T-helper 2 cell treated with Interferon-gamma antibody and Interleukin-4, amounts not matched to agents 100 ng/mL and 5 ng/mL, for 36 hours (primary cell): Measurements from ENCODE around the gene OR56A1. TPM values are rescaled to one million over a fixed set of nuclear protein-coding genes. Genes with fewer than 3 reads are reported as not detected.
"Not testable (repeated sequence)": the region's sequence is repeated elsewhere in the genome, so short reads cannot be mapped to it uniquely, and the experiment has no call there.

ENCODE experiments used
- intact Hi-C: fragments of 100-400 bp; cut with micrococcal nuclease; formaldehyde crosslinking; loops from one replicate; pipeline ENCODE4 v1.15.1; 2023
- total RNA-seq: library from RNA; stranded (reverse); gene quantifications from 2 replicates; pipeline ENCODE4 v1.2.3, GENCODE V29; 2022

OR56A1 gene
- not detected in 2 replicates for total RNA-seq

- intact Hi-C loops, result no loop called here
These were observed at the start of gene OR56A1 for GRCh38 chr11:6030708-6031405. Gene OR56A1 (minus strand): TSS chr11:6030758. CDS start chr11:6027692, 3,066 bp downstream.

GRCh38 chr11:6079463-6079862 lies 48.9 kb upstream of the OR56A1 start:
- intact Hi-C loops, result no loop called here

- intact Hi-C loops, result no loop called here
These were observed 47.2 kb upstream of the OR56A1 start for GRCh38 chr11:6077723-6078122.

- intact Hi-C loops, result not testable (repeated sequence)
These were observed 45.9 kb upstream of the OR56A1 start for GRCh38 chr11:6076443-6076842.

- intact Hi-C loops, result no loop called here
These were observed 36.9 kb upstream of the OR56A1 start for GRCh38 chr11:6067502-6067901.

- intact Hi-C loops, result no loop called here
These were observed 32.3 kb upstream of the OR56A1 start for GRCh38 chr11:6062691-6063358.

GRCh38 chr11:6061475-6061874 lies 30.9 kb upstream of the OR56A1 start:
- intact Hi-C loops, result no loop called here

GRCh38 chr11:6057452-6057851 lies 26.9 kb upstream of the OR56A1 start:
- intact Hi-C loops, result no loop called here

- intact Hi-C loops, result no loop called here
These were observed 25.0 kb upstream of the OR56A1 start for GRCh38 chr11:6055569-6055968.

GRCh38 chr11:6052374-6052773 lies 21.8 kb upstream of the OR56A1 start:
- intact Hi-C loops, result no loop called here

GRCh38 chr11:6040874-6041273 lies 10.3 kb upstream of the OR56A1 start:
- intact Hi-C loops, result no loop called here

- intact Hi-C loops, result loop anchor here (10.0 kb wide), 1 partner anchor 287 kb away; no protein-coding TSS in a partner anchor
These were observed 3.1 kb downstream of the OR56A1 start for GRCh38 chr11:6027501-6027900.

- intact Hi-C loops, result loop anchor here (10.0 kb wide), 1 partner anchor 290 kb away; no protein-coding TSS in a partner anchor
These were observed 5.5 kb downstream of the OR56A1 start for GRCh38 chr11:6025056-6025455.

- intact Hi-C loops, result loop anchor here (2.0 to 10.0 kb wide), 3 partner anchors 292 to 340 kb away; no protein-coding TSS in a partner anchor
These were observed 7.6 kb downstream of the OR56A1 start for GRCh38 chr11:6022956-6023355.

GRCh38 chr11:6013042-6013441 lies 17.5 kb downstream of the OR56A1 start:
- intact Hi-C loops, result no loop called here

GRCh38 chr11:6012035-6012668 lies 18.4 kb downstream of the OR56A1 start:
- intact Hi-C loops, result no loop called here

- intact Hi-C loops, result no loop called here
These were observed 23.7 kb downstream of the OR56A1 start, which contains the start of gene OR56A4 for GRCh38 chr11:6006846-6007245. Gene OR56A4 (minus strand): TSS chr11:6006946. CDS start chr11:6002992, 3,954 bp downstream.

- intact Hi-C loops, result no loop called here
These were observed 24.2 kb downstream of the OR56A1 start for GRCh38 chr11:6006395-6006794.

GRCh38 chr11:6002202-6002699 lies 28.3 kb downstream of the OR56A1 start:
- intact Hi-C loops, result no loop called here

- intact Hi-C loops, result no loop called here
These were observed 35.8 kb downstream of the OR56A1 start for GRCh38 chr11:5994791-5995190.

- intact Hi-C loops, result no loop called here
These were observed 37.8 kb downstream of the OR56A1 start for GRCh38 chr11:5992604-5993251.
